AG04449 (cell line): Measurements from ENCODE around the gene PTPRT.
"Not testable (repeated sequence)": the region's sequence is repeated elsewhere in the genome, so short reads cannot be mapped to it uniquely, and the experiment has no call there.

ENCODE experiments used
- CTCF ChIA-PET: fragments of 350-600 bp; formaldehyde crosslinking; extraction: SDS; loops from one replicate; lab custom pipeline; 2021; ENCODE audit warnings: antibody characterized with exemption; lab: Yijun Ruan, JAX
- POLR2A ChIA-PET: fragments of 400-600, 350-600 bp; formaldehyde crosslinking; extraction: SDS; loops from one replicate; lab custom pipeline; 2020; ENCODE audit warnings: antibody characterized with exemption, inconsistent platforms; lab: Yijun Ruan, JAX
- DNase-seq: peaks from one replicate; pipeline ENCODE4 v3.0.0-alpha.2; 2010; ENCODE audit warnings: low read depth, low spot score
- H3K4me3 ChIP-seq: 2 replicates; pipeline ENCODE4 v1.5.1; 2011; ENCODE audit warnings: low read depth, mild to moderate bottlenecking, control low read depth, low read length
- TF ChIP-seq, protein P1 (sequence below): IDR thresholded peaks from one replicate; pipeline ENCODE4 v1.5.1; 2011; ENCODE audit warnings: mild to moderate bottlenecking, moderate library complexity, low read length, control low read depth, inconsistent platforms; ENCODE audit not compliant: insufficient read depth; ENCODE audit errors: missing control alignments

PTPRT gene

DNA sequence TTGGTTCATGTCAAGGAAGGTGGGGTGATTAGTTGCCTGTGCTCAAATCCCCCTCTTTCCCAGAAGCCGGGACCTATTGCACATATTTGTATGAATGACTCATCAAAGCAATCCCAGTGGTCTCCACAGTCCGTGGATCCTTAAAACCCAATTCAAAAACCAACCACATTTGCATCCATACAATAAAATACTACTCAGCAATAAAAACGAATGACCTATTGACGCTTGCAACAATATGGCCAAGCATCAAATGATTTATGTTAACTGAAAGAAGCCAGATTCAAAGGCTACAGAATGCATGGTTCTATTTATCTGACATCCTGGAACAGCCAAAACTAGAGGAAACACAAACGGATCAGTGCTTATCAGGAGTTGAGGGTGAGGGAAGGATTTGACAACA, 275.4 kb downstream of the PTPRT start:
- no peak for DNase-seq
- no peak overlapping the region for H3K4me3 ChIP-seq
- TF ChIP-seq, protein P1, sequence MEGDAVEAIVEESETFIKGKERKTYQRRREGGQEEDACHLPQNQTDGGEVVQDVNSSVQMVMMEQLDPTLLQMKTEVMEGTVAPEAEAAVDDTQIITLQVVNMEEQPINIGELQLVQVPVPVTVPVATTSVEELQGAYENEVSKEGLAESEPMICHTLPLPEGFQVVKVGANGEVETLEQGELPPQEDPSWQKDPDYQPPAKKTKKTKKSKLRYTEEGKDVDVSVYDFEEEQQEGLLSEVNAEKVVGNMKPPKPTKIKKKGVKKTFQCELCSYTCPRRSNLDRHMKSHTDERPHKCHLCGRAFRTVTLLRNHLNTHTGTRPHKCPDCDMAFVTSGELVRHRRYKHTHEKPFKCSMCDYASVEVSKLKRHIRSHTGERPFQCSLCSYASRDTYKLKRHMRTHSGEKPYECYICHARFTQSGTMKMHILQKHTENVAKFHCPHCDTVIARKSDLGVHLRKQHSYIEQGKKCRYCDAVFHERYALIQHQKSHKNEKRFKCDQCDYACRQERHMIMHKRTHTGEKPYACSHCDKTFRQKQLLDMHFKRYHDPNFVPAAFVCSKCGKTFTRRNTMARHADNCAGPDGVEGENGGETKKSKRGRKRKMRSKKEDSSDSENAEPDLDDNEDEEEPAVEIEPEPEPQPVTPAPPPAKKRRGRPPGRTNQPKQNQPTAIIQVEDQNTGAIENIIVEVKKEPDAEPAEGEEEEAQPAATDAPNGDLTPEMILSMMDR: no peak
- ChIA-PET CTCF (no interaction called here), POLR2A (no interaction called here)

DNA sequence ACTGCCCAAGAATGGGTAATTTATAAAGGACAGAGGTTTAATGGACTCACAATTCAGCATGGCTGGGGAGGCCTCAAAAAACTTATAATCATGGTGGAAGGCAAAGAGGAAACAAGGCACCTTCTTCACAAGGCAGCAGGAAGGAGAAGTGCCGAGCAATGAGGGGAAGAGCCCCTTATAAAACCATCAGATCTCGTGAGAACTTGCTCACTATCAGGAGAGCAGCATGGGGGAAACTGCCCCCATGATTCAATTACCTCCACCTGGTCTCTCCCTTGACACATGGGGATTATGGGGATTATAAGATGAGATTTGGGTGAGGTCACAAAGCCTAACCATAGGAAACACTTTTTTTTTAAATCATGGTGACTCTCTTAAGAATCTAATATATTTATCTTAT, 278.9 kb downstream of the PTPRT start:
- POLR2A ChIA-PET, DNase-seq, CTCF ChIA-PET, H3K4me3 ChIP-seq: not testable (repeated sequence)

GRCh38 chr20:42907730-42908129, 282.0 kb downstream of the PTPRT start:
- ChIA-PET CTCF (no interaction called here), POLR2A (no interaction called here)
- TF ChIP-seq, protein P1: no peak
- DNase-seq: no peak
- H3K4me3 ChIP-seq: no peak overlapping the region

- DNase-seq: no peak
- TF ChIP-seq, protein P1: no peak
- ChIA-PET POLR2A (no interaction called here), CTCF (no interaction called here)
- H3K4me3 ChIP-seq: no peak overlapping the region
Measured at GRCh38 chr20:42906120-42906519, 283.6 kb downstream of the PTPRT start.

DNA sequence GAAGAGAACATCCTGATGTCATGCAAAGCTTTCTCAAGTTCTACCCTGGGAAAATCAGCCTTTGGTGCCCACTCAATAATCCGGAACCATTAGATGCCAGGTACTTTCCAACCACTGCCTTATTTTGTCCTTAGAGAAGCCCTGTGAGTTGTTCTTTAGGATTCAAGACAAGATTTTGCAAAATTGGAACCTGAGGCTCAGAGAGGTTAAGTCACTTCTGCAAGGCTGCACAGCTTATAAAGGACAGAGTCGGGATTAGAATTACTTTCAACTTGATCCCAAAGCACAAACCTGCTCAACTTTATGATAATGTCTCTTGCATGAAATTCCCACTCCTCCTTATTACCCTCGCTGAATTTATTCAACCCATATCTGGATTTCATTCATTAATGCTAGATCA, 287.2 kb downstream of the PTPRT start:
- TF ChIP-seq, protein P1: no peak
- ChIA-PET CTCF (no interaction called here), POLR2A (no interaction called here)
- no peak overlapping the region for H3K4me3 ChIP-seq
- no peak for DNase-seq

DNA sequence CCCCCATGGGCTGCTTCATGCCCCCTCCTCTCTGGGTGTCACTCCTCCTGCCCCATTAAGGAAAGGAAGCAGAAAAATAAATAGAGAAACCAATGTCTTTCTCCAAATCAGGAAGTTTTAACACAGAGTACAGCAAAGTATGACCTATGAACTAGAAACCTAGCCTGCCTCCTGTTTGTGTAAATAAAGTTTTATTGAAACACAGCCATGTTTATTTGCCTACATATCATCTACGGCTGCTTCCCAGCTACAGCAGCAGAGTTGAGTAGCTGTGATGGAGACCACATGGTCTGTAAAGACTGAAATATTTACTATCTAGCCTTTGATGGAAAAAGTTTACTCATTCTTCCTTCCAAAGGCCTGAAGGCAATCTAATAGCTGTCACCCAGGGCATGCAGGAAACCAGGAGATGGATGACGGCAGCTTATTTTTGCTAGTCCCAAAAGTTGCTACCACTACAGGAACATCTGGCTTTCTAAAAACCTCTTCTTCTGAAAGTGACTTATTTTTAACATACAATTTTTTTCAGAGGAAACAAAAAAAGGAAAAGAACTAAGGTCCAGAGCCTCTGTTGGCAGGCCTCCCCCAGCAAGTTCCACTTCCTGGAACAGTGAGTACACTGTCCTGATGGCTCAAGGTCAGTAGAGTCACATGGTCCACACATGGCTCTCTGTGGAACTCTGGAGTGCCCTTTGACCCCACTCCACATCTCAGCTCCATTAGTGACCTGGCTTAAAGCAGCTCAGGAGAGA, 287.8 kb downstream of the PTPRT start:
- TF ChIP-seq, protein P1: no peak
- no peak overlapping the region for H3K4me3 ChIP-seq
- ChIA-PET CTCF (no interaction called here), POLR2A (no interaction called here)
- no peak for DNase-seq

DNA sequence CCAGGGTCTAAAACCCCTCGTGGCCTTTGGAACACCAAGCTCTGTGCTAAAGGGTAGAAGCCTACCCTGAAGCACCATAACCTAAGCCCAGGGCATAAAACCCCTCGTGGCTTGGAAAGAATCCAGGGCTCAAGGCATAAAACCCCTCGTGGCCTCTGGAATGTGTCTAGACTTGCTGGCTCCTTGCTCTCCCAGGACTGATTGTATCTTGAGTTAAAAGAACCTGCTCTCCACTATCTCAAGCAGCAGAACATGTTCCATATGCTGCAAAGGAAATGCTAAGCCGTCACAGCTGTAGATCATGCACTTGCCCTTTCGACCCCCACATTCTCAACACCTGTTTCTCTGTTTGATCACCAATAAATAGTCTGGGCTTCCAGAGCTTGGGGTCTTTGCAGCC, 288.9 kb downstream of the PTPRT start:
- CTCF ChIA-PET, H3K4me3 ChIP-seq, DNase-seq, POLR2A ChIA-PET: not testable (repeated sequence)
